Natural killer cell treated with Interleukin-12 subunit alpha and Interleukin-12 subunit beta and Interleukin-15 and Interleukin-18, amount 100 ng/mL, for 72 hours (primary cell): ENCODE results near the gene MAML3. TPM values are rescaled to one million over a fixed set of nuclear protein-coding genes. Genes with fewer than 3 reads are reported as not detected.

Experiments
- ATAC-seq, 2 donors: fragments of 150-1000 bp; cut with Tn5 transposase in 1 of 2; sonication (Bioruptor Pico), chemical (Tn5 transposase) in 1 of 2; 2 replicates each; pipeline ENCODE4 v1.10.0; 2021
- DNase-seq: peaks from one replicate; pipeline ENCODE4 v3.0.0; 2022; ENCODE audit warnings: low spot score
- H3K27ac Mint-ChIP-seq, 2 donors: 1 replicate in 1 of 2; 2 replicates in 1 of 2; pipeline ENCODE4 v1.8.0; 2022; ENCODE audit warnings: mixed read lengths in 2 of 2, mild to moderate bottlenecking in 1 of 2, moderate library complexity in 1 of 2
- H3K27me3 Mint-ChIP-seq, 2 donors: 1 replicate in 1 of 2; 2 replicates in 1 of 2; pipeline ENCODE4 v1.8.0; 2022; ENCODE audit warnings: mixed read lengths in 2 of 2
- H3K36me3 Mint-ChIP-seq: one replicate; pipeline ENCODE4 v1.8.0; 2022; ENCODE audit warnings: mixed read lengths
- H3K4me1 Mint-ChIP-seq, 2 donors: 1 replicate in 1 of 2; 2 replicates in 1 of 2; pipeline ENCODE4 v1.8.0; 2022; ENCODE audit warnings: low read depth in 2 of 2, mixed read lengths in 2 of 2, mild to moderate bottlenecking in 1 of 2
- H3K4me3 Mint-ChIP-seq: one replicate; pipeline ENCODE4 v1.8.0; 2022; ENCODE audit warnings: mixed read lengths
- H3K9me3 Mint-ChIP-seq: 2 replicates; pipeline ENCODE4 v1.8.0; 2022; ENCODE audit warnings: mixed read lengths
- total RNA-seq, 2 donors: library from RNA; stranded (reverse); gene quantifications; one replicate each; pipeline ENCODE4 v1.2.3, GENCODE V29; 2022

Gene MAML3
- total RNA-seq, 2 donors from 2014 or later = 0.40 to 1.3 TPM

DNA sequence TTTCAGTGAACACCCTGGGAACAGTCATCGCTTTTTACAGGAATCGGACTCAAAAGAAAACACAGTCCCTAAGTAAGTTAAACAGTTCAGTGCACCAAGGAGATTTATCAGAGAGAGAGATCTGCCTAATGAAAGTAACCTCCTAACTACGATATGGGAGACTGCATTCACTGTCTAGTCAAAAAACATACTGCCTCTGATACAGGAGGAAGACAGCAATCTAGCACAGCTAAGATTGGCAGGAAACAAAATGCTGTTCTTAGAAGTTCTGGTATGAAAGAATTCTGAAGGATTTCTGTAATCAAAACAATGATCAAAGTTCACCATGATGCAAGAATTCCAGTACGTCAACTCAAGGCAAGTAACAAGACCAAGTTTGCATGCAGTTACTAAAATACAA, 92.8 kb downstream of the MAML3 start:
- no peak for ATAC-seq
- H3K36me3 Mint-ChIP-seq = no peaks in the 10 kb centered on the region
- H3K4me1 Mint-ChIP-seq = no peaks in the 10 kb centered on the region
- DNase-seq = no peak
- peaks cover 36 to 67% of the 10 kb centered on the region in 2 donors for H3K27me3 Mint-ChIP-seq
- no peak overlapping the region for H3K4me3 Mint-ChIP-seq
- no peak overlapping the region for H3K27ac Mint-ChIP-seq
- no peaks in the 10 kb centered on the region for H3K9me3 Mint-ChIP-seq

DNA sequence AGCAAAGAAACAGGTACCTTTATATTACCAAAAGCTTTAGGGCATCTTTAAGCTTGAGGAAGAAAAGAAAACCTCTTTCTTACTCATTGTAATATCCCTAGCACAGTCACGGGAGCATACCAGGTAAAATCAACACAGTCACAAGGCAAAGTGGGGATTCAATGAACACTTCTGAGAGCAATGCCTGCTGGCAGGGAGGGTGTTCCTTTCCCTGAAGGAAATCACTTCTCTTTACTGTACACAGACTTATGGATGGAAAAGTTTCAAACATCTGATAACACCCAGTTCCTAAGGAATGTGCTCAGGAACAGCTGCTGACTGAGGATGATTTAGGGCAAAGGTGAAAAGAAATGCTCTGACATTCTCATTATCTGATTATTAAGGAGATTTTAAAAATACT, 94.8 kb downstream of the MAML3 start:
- Mint-ChIP-seq H3K36me3 (no peaks in the 10 kb centered on the region), H3K27me3 (peaks cover 34 to 65% of the 10 kb centered on the region in 2 donors), H3K27ac (no peak overlapping the region), H3K9me3 (no peaks in the 10 kb centered on the region), H3K4me1 (peaks cover 4 to 6% of the 10 kb centered on the region in 2 donors), H3K4me3 (no peak overlapping the region)
- DNase-seq = no peak
- no peak for ATAC-seq

DNA sequence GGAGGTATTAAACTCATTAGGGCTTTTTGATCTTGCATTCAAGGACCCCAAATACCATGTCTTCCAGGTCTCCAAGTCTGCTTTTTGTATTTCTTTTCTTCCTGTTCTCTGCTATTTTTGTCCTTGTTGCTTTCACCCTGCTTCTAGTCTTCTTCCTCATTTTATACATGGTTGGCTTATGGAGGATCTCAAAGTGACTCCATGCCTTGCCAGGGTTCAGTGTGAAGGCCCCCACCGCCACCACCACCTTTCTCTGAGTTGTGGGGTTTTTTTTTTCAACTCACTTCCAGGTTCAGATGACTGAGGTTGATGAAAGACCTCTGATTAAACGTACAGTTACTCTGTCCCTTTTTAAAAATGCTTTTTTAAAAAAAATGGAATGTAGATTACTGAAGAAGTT, 96.3 kb downstream of the MAML3 start:
- peaks cover 10 to 15% of the 10 kb centered on the region in 2 donors for H3K4me1 Mint-ChIP-seq
- no peaks in the 10 kb centered on the region for H3K36me3 Mint-ChIP-seq
- ATAC-seq (no peak), DNase-seq (no peak)
- H3K27me3 Mint-ChIP-seq = peaks cover 34 to 64% of the 10 kb centered on the region in 2 donors
- H3K9me3 Mint-ChIP-seq = no peaks in the 10 kb centered on the region
- no peak overlapping the region for H3K27ac Mint-ChIP-seq
- no peak overlapping the region for H3K4me3 Mint-ChIP-seq

DNA sequence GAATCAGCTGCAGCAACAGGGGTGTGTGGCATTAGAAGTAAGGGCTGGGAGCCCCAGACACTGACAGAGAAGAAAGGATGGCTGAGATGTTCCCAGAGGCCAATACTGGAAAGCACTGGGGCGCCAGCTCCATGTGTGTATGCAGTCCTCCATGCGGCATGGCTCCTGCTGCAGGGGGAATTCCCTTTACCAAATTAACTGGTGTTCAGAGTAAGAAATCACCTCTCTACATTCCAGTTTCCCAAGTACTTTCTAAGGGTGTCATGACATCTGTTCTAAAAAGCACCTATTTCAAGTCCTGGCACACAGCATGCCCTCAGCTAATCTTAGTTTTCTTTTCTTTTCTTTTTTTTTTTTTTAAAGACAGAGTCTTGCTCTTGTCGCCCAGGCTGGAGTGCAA, 98.0 kb downstream of the MAML3 start:
- H3K4me3 Mint-ChIP-seq = no peak overlapping the region
- no peak overlapping the region for H3K27ac Mint-ChIP-seq
- no peak for DNase-seq
- no peaks in the 10 kb centered on the region for H3K9me3 Mint-ChIP-seq
- no peak for ATAC-seq
- H3K27me3 Mint-ChIP-seq = peaks cover 29 to 55% of the 10 kb centered on the region in 2 donors
- H3K36me3 Mint-ChIP-seq = no peaks in the 10 kb centered on the region
- H3K4me1 Mint-ChIP-seq = peaks cover 10 to 15% of the 10 kb centered on the region in 2 donors

DNA sequence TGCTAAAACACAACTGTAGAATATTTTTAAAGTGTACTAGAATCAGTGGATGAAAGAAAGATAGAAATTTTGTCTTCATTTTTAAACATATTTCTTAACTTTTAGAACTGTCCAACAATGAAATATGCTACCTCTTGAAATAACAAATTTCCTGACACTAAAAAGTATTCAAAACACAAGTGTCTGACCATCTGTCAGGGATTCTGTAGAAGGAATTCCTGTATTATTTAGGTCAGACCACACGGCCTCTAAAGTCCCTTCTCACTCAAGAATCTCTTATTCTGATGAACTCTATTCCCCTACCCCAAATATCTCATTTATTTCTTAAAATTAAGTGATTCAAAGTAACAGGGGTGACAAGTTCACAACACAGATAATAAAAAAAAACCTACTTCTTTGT, 99.1 kb downstream of the MAML3 start:
- Mint-ChIP-seq H3K27me3 (peaks cover 30 to 51% of the 10 kb centered on the region in 2 donors), H3K27ac (peak overlapping the region in 1 of 2 donors; percentile 58), H3K36me3 (no peaks in the 10 kb centered on the region), H3K4me1 (peaks cover 14 to 19% of the 10 kb centered on the region in 2 donors), H3K4me3 (peak overlapping the region; percentile 49), H3K9me3 (no peaks in the 10 kb centered on the region)
- DNase-seq (no peak), ATAC-seq (no peak)

DNA sequence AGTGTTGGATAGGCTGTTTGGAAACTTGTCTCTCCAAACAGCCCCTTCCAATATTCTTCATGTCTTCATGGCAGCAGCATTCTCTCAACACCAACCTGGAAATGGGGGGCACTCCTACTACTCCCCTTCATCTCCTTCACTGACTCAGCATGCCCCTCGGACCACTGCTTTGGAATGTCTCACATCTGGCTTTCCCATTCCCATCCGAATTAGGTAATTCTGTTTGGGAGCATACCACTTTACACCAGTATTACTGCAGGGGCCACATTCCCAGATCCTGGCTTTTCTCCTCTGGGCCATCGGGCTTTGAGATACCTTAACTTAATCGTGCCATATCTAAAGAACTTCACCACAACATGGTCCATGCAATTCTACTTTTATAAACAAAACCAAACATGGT, 100.8 kb downstream of the MAML3 start:
- H3K4me3 Mint-ChIP-seq = no peak overlapping the region
- DNase-seq = no peak
- H3K27ac Mint-ChIP-seq = peak overlapping the region in 1 of 2 donors; percentile 68
- H3K4me1 Mint-ChIP-seq = peaks cover 25 to 34% of the 10 kb centered on the region in 2 donors
- H3K36me3 Mint-ChIP-seq = no peaks in the 10 kb centered on the region
- H3K27me3 Mint-ChIP-seq = peaks cover 40 to 58% of the 10 kb centered on the region in 2 donors
- no peak for ATAC-seq
- no peaks in the 10 kb centered on the region for H3K9me3 Mint-ChIP-seq

DNA sequence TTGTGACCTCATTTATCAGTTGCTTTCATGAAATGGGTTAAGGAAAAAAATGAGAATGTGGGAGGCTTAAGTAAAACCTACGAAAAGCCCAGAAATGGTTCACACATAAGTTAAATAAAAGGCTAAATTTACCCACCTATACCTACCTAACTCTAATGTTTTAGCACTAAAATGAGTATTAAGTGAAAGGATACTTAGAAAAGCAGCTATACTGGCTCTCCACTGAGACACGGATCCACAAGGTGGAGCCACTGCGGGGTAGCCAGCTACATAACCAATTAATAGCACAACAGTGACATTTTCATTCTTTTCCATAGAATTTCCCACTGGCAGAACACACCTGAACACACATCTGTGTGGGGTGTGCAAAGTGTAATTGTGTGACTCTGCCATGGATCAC, 101.9 kb downstream of the MAML3 start:
- Mint-ChIP-seq H3K9me3 (no peaks in the 10 kb centered on the region), H3K27ac (no peak overlapping the region), H3K36me3 (no peaks in the 10 kb centered on the region), H3K4me3 (no peak overlapping the region), H3K27me3 (peaks cover 39 to 58% of the 10 kb centered on the region in 2 donors), H3K4me1 (peaks cover 27 to 37% of the 10 kb centered on the region in 2 donors)
- DNase-seq (no peak), ATAC-seq (no peak)

DNA sequence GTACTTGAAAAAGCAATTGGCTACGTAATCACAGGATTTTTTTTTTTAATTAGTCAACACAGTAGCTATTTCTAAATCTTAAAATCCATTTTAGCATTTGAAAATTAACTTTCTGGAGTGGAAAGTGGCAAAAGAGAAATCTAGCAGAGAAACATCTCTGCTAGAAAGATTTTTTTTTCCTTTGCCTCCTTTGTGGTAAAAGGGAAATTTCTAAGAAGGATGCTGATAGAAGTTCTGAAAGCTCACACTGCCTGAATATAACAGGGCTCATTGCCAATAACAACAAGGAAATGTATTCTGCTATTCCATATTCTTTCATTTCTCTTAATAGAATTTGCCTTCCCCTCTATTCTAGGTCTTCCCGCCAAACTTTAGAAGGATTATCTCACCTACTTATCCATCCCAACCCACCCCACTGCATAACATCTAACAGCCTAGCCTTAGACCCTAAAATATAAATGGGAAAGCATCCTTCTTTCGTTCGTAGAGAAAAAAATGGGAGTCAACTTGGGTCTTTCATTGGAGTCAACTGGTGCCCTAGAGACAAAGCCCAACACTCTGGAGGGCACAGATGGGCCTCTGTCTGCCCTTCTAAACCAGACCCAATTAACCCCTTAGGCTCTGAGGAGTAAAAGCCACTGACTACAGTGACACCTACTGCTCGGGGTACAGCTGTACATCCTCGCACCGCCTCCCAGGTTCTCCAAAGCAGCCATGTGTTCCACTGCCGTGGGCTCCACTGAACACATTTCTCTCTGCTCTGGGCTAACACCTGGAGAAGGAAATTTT, 103.9 kb downstream of the MAML3 start:
- H3K4me1 Mint-ChIP-seq = peaks cover 31 to 40% of the 10 kb centered on the region in 2 donors
- peak overlapping the region; percentile 97 for H3K4me3 Mint-ChIP-seq
- peak overlapping the region in 1 of 2 donors; percentile 78 for H3K27ac Mint-ChIP-seq
- no peaks in the 10 kb centered on the region for H3K36me3 Mint-ChIP-seq
- ATAC-seq (no peak), DNase-seq (no peak)
- no peaks in the 10 kb centered on the region for H3K9me3 Mint-ChIP-seq
- peaks cover 38 to 55% of the 10 kb centered on the region in 2 donors for H3K27me3 Mint-ChIP-seq

DNA sequence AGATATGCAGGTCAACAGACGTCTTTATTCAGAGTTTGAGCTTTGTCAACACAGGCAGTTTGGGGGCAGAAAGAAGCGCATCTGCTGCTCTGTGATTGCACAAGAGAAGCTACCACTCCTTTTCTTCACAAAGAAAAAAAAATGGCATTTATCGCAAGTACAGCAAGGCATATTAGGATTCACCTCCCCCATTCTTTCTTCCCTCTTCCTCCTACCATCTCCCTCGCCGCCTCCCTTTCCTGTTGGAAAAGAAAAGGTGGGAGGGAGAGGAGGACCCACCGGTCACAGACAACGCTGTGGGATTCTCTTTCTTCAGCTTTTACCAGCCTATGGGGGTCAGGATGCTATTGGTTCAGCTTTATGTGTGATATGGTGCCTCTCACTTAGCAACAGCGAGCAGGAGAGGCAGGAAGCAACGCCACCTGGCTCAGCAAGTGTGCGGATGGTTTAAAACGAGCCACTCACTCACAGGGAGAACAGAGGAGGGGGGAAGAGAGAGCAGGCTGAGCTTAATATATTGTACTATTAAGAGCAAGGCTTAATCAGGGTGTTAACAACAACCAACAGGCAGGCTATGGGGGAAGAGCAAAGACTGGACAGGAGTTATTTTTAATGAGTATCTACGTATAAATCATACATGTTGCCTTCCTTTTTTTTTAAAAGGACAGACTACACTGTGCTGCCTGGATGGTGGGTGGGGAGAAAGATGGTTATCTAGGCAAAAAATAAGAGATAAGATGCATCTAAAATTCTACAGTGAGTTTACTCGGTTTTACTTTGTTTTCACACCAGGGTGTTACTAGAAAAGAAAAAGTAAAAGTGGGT, 104.7 kb downstream of the MAML3 start:
- peak overlapping the region; percentile 69 to 78 for H3K27ac Mint-ChIP-seq
- no peaks in the 10 kb centered on the region for H3K9me3 Mint-ChIP-seq
- peaks cover 38 to 54% of the 10 kb centered on the region in 2 donors for H3K27me3 Mint-ChIP-seq
- H3K4me3 Mint-ChIP-seq = peak overlapping the region; percentile 97
- no peaks in the 10 kb centered on the region for H3K36me3 Mint-ChIP-seq
- peaks cover 27 to 35% of the 10 kb centered on the region in 2 donors for H3K4me1 Mint-ChIP-seq
- ATAC-seq (peak; percentile 79 to 82), DNase-seq (no peak)

DNA sequence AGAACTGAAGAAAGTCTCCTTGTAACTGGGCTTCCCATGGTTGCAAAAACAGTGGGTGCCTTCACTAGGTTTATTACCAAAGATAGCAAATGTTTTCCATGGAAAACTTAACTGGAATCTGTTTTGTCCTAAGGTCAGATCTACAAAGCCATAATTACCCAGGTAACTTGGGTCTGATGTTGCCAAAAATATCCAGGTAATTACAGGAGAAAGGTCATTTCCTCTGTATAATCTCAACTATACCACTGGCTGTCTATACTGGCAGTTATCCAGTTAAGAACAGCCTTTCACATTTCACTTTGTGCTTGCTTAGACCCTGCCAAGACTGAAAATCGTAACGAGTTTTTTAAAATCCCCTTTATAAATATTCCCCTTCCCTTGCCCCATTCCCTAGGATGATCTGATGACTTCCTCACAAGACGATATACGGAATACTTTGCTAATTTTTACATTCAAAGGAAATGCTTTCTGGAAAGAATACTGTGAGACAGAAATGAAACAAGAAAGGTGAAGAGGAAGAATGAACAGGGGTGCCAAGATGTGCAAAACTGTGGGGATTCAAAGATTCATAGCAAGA, 105.5 kb downstream of the MAML3 start:
- H3K27ac Mint-ChIP-seq = peak overlapping the region in 1 of 2 donors; percentile 78
- no peak for DNase-seq
- H3K36me3 Mint-ChIP-seq = no peaks in the 10 kb centered on the region
- peak overlapping the region; percentile 97 for H3K4me3 Mint-ChIP-seq
- no peaks in the 10 kb centered on the region for H3K9me3 Mint-ChIP-seq
- peaks cover 36 to 59% of the 10 kb centered on the region in 2 donors for H3K27me3 Mint-ChIP-seq
- H3K4me1 Mint-ChIP-seq = peaks cover 24 to 30% of the 10 kb centered on the region in 2 donors
- ATAC-seq = no peak

DNA sequence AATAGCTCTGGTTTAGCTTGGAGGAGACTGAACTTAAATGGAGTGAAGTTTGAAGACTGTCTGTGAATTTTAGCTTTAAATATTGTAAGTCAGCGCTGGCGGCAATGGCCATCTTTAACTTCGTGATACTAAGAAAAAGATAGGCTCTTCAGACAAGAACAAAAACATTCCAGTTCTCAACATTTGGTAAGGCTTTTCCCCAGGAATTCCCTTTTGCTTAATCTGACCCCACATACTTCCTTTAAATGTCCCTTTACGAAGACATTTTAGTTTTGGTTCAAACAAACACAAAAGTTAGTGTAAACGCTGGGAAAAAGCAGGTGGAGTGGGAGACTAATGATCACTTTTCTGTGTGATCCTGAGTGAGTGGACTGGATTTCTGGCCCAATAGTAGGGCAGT, 106.2 kb downstream of the MAML3 start:
- ATAC-seq (no peak), DNase-seq (no peak)
- peaks cover 34 to 52% of the 10 kb centered on the region in 2 donors for H3K27me3 Mint-ChIP-seq
- no peak overlapping the region for H3K27ac Mint-ChIP-seq
- H3K9me3 Mint-ChIP-seq = no peaks in the 10 kb centered on the region
- H3K36me3 Mint-ChIP-seq = no peaks in the 10 kb centered on the region
- peaks cover 20 to 26% of the 10 kb centered on the region in 2 donors for H3K4me1 Mint-ChIP-seq
- H3K4me3 Mint-ChIP-seq = no peak overlapping the region

DNA sequence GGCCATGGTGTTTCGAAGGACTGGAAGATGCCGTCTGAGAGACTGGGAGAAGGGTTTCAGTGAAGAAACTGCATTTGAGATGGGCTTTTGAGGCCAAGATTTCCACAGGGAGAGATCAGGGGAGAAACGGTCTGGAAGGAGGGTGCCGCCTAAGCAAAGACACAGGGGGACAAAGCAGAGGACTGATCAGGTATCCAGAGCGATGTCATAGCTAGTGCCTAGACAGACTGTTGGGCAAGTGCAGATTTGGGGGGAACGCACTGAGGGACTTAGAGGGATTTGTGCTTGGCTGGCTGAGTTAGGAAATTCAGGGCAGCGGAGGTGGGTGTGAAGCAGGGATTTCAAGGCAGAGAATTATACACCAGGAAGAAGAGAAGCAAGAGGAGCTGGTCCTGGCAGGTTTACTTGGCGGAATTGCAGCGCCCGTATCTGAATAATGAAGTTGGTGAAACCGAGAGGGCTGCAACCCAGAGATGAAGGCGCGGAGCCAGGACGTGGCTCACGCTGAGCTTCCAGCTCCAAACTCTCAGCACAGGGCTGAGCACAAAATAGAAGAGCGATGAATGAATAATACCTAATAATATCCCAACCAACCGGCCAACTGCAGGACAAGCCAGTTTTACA, 106.9 kb downstream of the MAML3 start:
- no peaks in the 10 kb centered on the region for H3K9me3 Mint-ChIP-seq
- H3K4me3 Mint-ChIP-seq = peak overlapping the region; percentile 2
- peaks cover 20 to 26% of the 10 kb centered on the region in 2 donors for H3K4me1 Mint-ChIP-seq
- no peak overlapping the region for H3K27ac Mint-ChIP-seq
- H3K27me3 Mint-ChIP-seq = peaks cover 34 to 51% of the 10 kb centered on the region in 2 donors
- DNase-seq (no peak), ATAC-seq (no peak)
- H3K36me3 Mint-ChIP-seq = no peaks in the 10 kb centered on the region

DNA sequence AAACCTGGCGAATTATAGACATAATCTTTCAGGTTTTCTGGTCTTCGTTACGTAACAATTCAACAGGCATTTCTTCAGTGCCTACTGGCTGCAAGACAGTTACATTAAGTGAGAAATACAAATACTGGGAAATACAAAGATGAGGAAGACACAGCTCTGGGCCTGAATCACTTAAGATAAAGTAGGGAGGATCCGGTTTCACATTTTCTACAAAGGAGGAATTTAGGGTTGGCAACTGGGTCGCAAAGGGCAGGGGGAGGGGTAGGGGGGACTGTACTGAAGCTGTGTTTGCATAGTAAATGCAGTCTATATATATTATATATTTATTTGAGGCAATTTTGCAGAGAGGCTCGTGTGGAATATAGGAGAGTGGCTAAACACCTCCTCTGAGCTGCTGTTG, 107.4 kb downstream of the MAML3 start:
- no peaks in the 10 kb centered on the region for H3K36me3 Mint-ChIP-seq
- no peak for ATAC-seq
- peaks cover 20 to 26% of the 10 kb centered on the region in 2 donors for H3K4me1 Mint-ChIP-seq
- H3K27me3 Mint-ChIP-seq = peaks cover 34 to 51% of the 10 kb centered on the region in 2 donors
- H3K4me3 Mint-ChIP-seq = no peak overlapping the region
- H3K9me3 Mint-ChIP-seq = no peaks in the 10 kb centered on the region
- no peak for DNase-seq
- no peak overlapping the region for H3K27ac Mint-ChIP-seq
